OCI-LY1 (cell line): ENCODE data around the gene SYK.

Source experiments
- EZH2 ChIP-seq: fragments of 200-600 bp; sonication (generic), shearing (Covaris generic); IDR thresholded peaks from 2 replicates; pipeline ENCODE4 v1.8.0; 2017; ENCODE audit warnings: borderline replicate concordance, mixed run types, mild to moderate bottlenecking, antibody characterized with exemption, low read length, moderate library complexity, mixed read lengths
- TF ChIP-seq, protein P1 (sequence below): fragments of 200-600 bp; sonication (generic), shearing (Covaris generic); IDR thresholded peaks from 2 replicates; pipeline ENCODE4 v1.5.1; 2017; ENCODE audit warnings: mild to moderate bottlenecking, antibody characterized with exemption, low read length, moderate library complexity, mixed read lengths

DNA sequence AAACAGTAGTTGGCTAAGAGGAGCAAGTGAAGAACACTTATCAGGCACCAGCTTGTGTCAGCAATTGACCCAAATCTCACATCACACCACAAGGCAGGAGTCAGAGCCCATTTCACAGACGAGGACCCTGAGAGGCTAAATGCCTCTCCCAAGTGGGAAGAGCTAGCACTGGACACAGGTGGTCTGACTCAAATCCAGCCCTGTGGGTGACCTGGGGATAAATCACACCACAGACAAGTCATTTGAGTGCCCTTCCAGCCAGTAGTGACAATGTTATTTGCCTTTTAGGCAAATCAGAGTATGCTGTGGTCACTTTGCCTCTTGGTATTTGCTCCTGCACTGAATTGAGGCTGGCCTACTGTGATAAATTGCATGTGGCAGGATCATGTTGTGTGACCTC lies 138.7 kb downstream of the SYK start:
- TF ChIP-seq, protein P1, sequence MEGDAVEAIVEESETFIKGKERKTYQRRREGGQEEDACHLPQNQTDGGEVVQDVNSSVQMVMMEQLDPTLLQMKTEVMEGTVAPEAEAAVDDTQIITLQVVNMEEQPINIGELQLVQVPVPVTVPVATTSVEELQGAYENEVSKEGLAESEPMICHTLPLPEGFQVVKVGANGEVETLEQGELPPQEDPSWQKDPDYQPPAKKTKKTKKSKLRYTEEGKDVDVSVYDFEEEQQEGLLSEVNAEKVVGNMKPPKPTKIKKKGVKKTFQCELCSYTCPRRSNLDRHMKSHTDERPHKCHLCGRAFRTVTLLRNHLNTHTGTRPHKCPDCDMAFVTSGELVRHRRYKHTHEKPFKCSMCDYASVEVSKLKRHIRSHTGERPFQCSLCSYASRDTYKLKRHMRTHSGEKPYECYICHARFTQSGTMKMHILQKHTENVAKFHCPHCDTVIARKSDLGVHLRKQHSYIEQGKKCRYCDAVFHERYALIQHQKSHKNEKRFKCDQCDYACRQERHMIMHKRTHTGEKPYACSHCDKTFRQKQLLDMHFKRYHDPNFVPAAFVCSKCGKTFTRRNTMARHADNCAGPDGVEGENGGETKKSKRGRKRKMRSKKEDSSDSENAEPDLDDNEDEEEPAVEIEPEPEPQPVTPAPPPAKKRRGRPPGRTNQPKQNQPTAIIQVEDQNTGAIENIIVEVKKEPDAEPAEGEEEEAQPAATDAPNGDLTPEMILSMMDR: no peak
- TF ChIP-seq EZH2: no peak
